Gastroesophageal sphincter (tissue), 4 donors: Measurements from ENCODE around the gene C1orf21. TPM values are rescaled to one million over a fixed set of nuclear protein-coding genes. Genes with fewer than 3 reads are reported as not detected.
A peak's percentile ranks its signal among the peaks of the same experiment; 100 is the strongest.

Experiments
- ATAC-seq: fragments of 150-250 bp; one replicate; pipeline ENCODE4 v1.9.1; 2016; ENCODE audit warnings: mild to moderate bottlenecking, moderate library complexity
- H3K27ac ChIP-seq, 4 donors: fragments of 200-600 bp; sonication (generic) in 3 of 4; 1 replicate in 3 of 4; 2 replicates in 1 of 4; pipeline ENCODE4 v1.5.1; 2016 to 2019
- H3K27me3 ChIP-seq: fragments of 200-600 bp; sonication (generic); one replicate; pipeline ENCODE4 v1.5.1; 2019
- H3K36me3 ChIP-seq, 2 donors: fragments of 200-600 bp; sonication (generic); one replicate each; pipeline ENCODE4 v1.5.1; 2019; ENCODE audit warnings: control low read depth in 1 of 2
- H3K4me1 ChIP-seq, 3 donors: fragments of 200-600 bp; sonication (generic); 1 replicate in 2 of 3; 2 replicates in 1 of 3; pipeline ENCODE4 v1.5.1; 2016 to 2019; ENCODE audit warnings: control low read depth in 2 of 3
- H3K4me3 ChIP-seq, 2 donors: fragments of 200-600 bp; sonication (generic); one replicate each; pipeline ENCODE4 v1.5.1; 2019; ENCODE audit warnings: mild to moderate bottlenecking in 1 of 2, moderate library complexity in 1 of 2
- H3K9me3 ChIP-seq, 3 donors: fragments of 200-600 bp; sonication (generic); one replicate each; pipeline ENCODE4 v1.5.1; 2017 to 2019; ENCODE audit warnings: control low read depth in 2 of 3
- EP300 ChIP-seq: sonication (generic); formaldehyde crosslinking; IDR thresholded peaks from one replicate; pipeline ENCODE4 v1.6.1; 2017; ENCODE audit warnings: antibody characterized with exemption, mild to moderate bottlenecking
- POLR2A ChIP-seq, 2 donors: fragments of 450-650 bp; IDR thresholded peaks; one replicate each; pipeline ENCODE4 v1.6.1; 2017; ENCODE audit warnings: antibody characterized with exemption in 2 of 2, mild to moderate bottlenecking in 2 of 2, moderate library complexity in 1 of 2
- POLR2AphosphoS5 ChIP-seq: sonication (generic); formaldehyde crosslinking; IDR thresholded peaks from one replicate; pipeline ENCODE4 v1.6.1; 2017; ENCODE audit warnings: antibody characterized with exemption
- WGBS, 2 donors: methylation state at CpG; one replicate each; pipeline ENCODE4 v1.1.5; 2018; ENCODE audit warnings: low coverage in 1 of 2; 5-methylcytosine and 5-hydroxymethylcytosine counted together
- total RNA-seq, 4 donors: library from RNA; depleted of rRNA; stranded (reverse); fragments of >200 nt; gene quantifications; one replicate each; pipeline ENCODE4 v1.1.0, GENCODE V29; 2016
- TF ChIP-seq, protein P1 (sequence below), 4 experiments: fragments of 200-600 bp in 2 of 4; fragments of 450-650 bp in 2 of 4; sonication (generic) in 1 of 4; IDR thresholded peaks; one replicate each; pipeline ENCODE4 v1.5.1; 2017 to 2019; ENCODE audit warnings: antibody characterized with exemption in 4 of 4, mild to moderate bottlenecking in 2 of 4, moderate library complexity in 2 of 4

The C1orf21 gene
- total RNA-seq, 4 donors from 2014 or later, result 81.4 to 167 (median 121) TPM

DNA sequence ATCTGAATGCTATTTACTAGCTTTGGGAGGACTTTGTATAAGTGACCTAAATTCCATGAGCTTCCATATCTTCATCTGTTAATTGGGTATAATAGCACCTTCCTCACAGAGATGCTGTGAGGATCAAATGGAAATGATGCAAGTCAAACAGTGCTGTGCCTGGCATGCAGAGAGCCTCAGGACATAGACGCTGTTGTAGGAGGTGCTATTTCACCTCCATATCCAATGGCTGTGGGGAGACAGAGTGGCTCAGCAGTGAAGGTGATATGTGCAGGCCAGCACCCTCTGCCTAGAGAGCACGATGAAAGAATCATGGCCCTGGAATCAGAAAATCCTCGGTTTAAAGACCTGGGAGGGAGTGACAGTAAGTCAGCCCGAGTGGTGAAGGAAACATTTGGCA is 16.0 kb upstream of the C1orf21 start:
- Histone ChIP-seq H3K27ac (no peak overlapping the region), H3K27me3 (no peaks in the 10 kb centered on the region), H3K9me3 (no peaks in the 10 kb centered on the region), H3K4me1 (no peaks in the 10 kb centered on the region), H3K4me3 (no peak overlapping the region), H3K36me3 (no peaks in the 10 kb centered on the region)
- no peak for ATAC-seq
- TF ChIP-seq POLR2A (IDR thresholded peaks at IDR 0.05), result no peak
- TF ChIP-seq POLR2AphosphoS5, result no peak
- TF ChIP-seq, protein P1, sequence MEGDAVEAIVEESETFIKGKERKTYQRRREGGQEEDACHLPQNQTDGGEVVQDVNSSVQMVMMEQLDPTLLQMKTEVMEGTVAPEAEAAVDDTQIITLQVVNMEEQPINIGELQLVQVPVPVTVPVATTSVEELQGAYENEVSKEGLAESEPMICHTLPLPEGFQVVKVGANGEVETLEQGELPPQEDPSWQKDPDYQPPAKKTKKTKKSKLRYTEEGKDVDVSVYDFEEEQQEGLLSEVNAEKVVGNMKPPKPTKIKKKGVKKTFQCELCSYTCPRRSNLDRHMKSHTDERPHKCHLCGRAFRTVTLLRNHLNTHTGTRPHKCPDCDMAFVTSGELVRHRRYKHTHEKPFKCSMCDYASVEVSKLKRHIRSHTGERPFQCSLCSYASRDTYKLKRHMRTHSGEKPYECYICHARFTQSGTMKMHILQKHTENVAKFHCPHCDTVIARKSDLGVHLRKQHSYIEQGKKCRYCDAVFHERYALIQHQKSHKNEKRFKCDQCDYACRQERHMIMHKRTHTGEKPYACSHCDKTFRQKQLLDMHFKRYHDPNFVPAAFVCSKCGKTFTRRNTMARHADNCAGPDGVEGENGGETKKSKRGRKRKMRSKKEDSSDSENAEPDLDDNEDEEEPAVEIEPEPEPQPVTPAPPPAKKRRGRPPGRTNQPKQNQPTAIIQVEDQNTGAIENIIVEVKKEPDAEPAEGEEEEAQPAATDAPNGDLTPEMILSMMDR (IDR thresholded peaks at IDR 0.05), result no peak
- no peak for TF ChIP-seq EP300
- WGBS, 2 donors, result 71 to 74% methylated on average over 1 to 4 of the region's 4 CpGs

DNA sequence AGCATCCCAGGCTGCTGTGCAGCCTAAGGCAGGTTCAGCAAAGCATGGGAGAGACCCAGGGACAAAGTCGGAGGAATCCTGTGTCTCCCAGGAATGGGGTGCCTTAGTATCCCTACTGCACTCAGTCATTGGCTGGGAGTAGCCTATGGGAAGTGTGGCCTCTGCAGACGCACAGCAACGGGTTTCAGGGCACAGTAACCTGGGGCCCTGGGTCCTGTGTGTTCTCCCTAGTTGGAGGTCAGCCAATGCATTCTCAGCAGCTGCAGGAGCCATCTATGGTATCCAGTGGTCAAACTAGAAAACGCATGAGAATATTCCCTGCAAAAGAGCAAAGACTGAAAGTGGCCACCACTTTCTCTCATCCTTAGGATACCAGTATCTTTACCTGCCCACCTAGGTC is 13.7 kb upstream of the C1orf21 start:
- H3K4me1 ChIP-seq, result no peaks in the 10 kb centered on the region
- no peaks in the 10 kb centered on the region for H3K9me3 ChIP-seq
- no peak for ATAC-seq

DNA sequence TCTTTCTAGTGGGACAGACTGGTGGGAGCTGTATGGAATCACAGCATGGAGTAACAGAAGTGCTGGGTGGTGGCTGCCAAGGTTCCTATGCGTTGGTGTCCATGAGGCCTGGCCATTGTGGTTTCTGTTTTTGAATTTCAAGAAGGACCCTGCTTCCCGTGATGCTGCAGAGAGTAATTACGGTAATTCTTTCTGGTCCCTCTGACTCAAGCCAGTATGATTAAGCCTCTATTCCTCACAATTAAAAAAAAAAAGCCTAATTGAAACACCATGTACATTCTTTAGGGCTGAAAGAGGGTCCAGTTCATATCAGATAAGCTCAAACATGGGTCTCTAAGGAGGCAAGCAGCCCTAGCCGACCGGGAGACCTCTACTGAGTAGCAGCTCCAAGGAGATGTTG is 10.5 kb upstream of the C1orf21 start:
- no peak overlapping the region for H3K27ac ChIP-seq
- no peak for ATAC-seq
- WGBS, 2 donors, result 96 to 100% methylated on average over 1 to 4 of the region's 5 CpGs
- H3K4me3 ChIP-seq, result no peak overlapping the region
- no peaks in the 10 kb centered on the region for H3K9me3 ChIP-seq
- no peak for TF ChIP-seq POLR2A (IDR thresholded peaks at IDR 0.05)
- TF ChIP-seq, protein P1 (IDR thresholded peaks at IDR 0.05), result no peak
- TF ChIP-seq POLR2AphosphoS5, result no peak
- TF ChIP-seq EP300, result no peak
- H3K27me3 ChIP-seq, result no peaks in the 10 kb centered on the region
- no peaks in the 10 kb centered on the region for H3K36me3 ChIP-seq
- H3K4me1 ChIP-seq, result peaks cover 0 to 11% (median 0%) of the 10 kb centered on the region in 3 donors

More for the DNA sequence above, 13.7 kb upstream of the C1orf21 start:
- Histone ChIP-seq H3K4me3 (no peak overlapping the region), H3K27me3 (no peaks in the 10 kb centered on the region), H3K36me3 (no peaks in the 10 kb centered on the region), H3K27ac (no peak overlapping the region)
- WGBS, 2 donors, result 77 to 83% methylated on average over 1 to 2 of the region's 4 CpGs
- TF ChIP-seq, protein P1 (IDR thresholded peaks at IDR 0.05), result no peak
- TF ChIP-seq POLR2AphosphoS5, result no peak

DNA sequence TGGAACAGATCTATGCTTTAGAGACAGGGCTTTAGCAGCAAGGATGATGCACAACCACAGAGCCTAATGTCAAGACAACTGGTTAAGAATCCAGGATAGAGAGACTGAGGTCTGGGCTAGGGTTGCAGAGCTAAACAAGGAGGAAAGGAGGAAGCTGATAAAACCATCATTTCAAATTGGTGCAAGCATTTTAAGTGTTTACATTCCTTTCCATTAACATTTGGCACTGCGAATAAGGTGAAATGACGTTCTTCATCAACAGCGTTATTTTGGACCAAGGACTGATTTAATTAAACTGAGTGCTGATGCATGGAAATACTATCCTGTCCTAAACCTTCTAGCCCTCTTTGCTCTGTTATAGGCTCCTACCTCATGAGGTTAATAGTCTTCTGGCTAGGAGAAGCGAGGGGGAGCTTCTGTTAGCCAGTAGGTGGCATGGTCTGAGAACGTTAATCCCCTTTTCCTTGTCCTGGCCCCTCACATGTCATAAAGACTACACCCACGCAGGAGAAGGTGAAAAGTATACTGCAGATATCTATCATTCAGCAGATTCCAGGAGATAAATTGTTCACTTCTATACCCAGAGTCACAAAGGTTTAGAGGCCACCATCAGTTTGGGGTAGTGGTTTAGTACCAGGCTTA is 7.6 kb upstream of the C1orf21 start:
- no peak for ATAC-seq
- peaks cover 0 to 11% (median 0%) of the 10 kb centered on the region in 3 donors for H3K4me1 ChIP-seq
- WGBS, 2 donors, result 37 to 48% methylated on average over 6 of the region's 6 CpGs
- no peaks in the 10 kb centered on the region for H3K9me3 ChIP-seq
- no peaks in the 10 kb centered on the region for H3K27me3 ChIP-seq
- H3K4me3 ChIP-seq, result no peak overlapping the region
- no peak overlapping the region for H3K27ac ChIP-seq
- TF ChIP-seq, protein P1 (IDR thresholded peaks at IDR 0.05), result peak in 2 of 4 experiments; percentile 7 to 41
- TF ChIP-seq POLR2AphosphoS5 (no peak), POLR2A (IDR thresholded peaks at IDR 0.05) (no peak)
- no peaks in the 10 kb centered on the region for H3K36me3 ChIP-seq

DNA sequence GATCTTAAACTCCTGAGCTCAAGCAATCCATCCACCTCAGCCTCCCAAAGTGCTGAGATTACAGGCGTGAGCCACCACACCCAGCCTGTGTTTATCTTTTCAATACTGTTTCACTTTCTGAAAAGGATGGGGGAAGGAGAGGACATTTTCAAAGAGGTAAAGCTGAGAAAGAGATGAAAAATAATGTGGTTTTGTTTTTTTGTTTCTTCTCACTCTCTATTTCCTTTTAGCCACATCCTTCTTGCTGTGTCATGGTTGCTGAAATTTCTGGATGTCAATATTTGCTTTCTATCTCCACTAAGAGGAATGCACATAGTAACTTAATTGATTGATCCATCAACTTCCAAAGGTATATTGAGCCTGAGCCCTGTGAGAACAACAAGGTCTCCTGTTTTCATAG is 6.4 kb upstream of the C1orf21 start:
- no peaks in the 10 kb centered on the region for H3K9me3 ChIP-seq
- ATAC-seq, result no peak
- H3K36me3 ChIP-seq, result no peaks in the 10 kb centered on the region
- no peak for TF ChIP-seq EP300
- TF ChIP-seq POLR2AphosphoS5, result no peak
- no peak for TF ChIP-seq POLR2A (IDR thresholded peaks at IDR 0.05)
- TF ChIP-seq, protein P1 (IDR thresholded peaks at IDR 0.05), result no peak
- no peak overlapping the region for H3K27ac ChIP-seq
- H3K4me3 ChIP-seq, result no peak overlapping the region
- peaks cover 0 to 11% (median 0%) of the 10 kb centered on the region in 3 donors for H3K4me1 ChIP-seq
- WGBS, 2 donors, result 87 to 94% methylated on average over 1 of the region's 1 CpG
- no peaks in the 10 kb centered on the region for H3K27me3 ChIP-seq
